HCT116 (cell line): ENCODE results near the gene ANGPT4.

Experiments
- CTCF ChIP-seq, 3 experiments: fragments of 200-600 bp in 1 of 3; sonication (generic) in 1 of 3; IDR thresholded peaks in 2 of 3; conservative IDR thresholded peaks in 1 of 3; 2 replicates each; pipeline ENCODE4 v1.5.1; 2012 to 2017; ENCODE audit warnings: low read depth in 2 of 3, low read length in 2 of 3, antibody characterized with exemption in 1 of 3, borderline replicate concordance in 1 of 3, control low read depth in 1 of 3, mild to moderate bottlenecking in 1 of 3, mixed read lengths in 1 of 3, mixed run types in 1 of 3, moderate library complexity in 1 of 3; ENCODE audit not compliant: insufficient read depth in 1 of 3
- EZH2 ChIP-seq: fragments of 200-600 bp; sonication (generic); IDR thresholded peaks from 2 replicates; pipeline ENCODE4 v1.6.1; 2017; ENCODE audit warnings: antibody characterized with exemption, mixed run types
- EZH2phosphoT487 ChIP-seq: fragments of 200-600 bp; IDR thresholded peaks from 2 replicates; pipeline ENCODE4 v1.6.1; 2018; ENCODE audit warnings: antibody characterized with exemption, borderline replicate concordance
- JUND ChIP-seq: IDR thresholded peaks from 2 replicates; pipeline ENCODE4 v1.6.1; 2012
- POLR2A ChIP-seq: IDR thresholded peaks from 2 replicates; pipeline ENCODE4 v1.7.0; 2011; ENCODE audit warnings: borderline replicate concordance; ENCODE audit not compliant: insufficient read depth, insufficient read length; ENCODE audit errors: extremely low read depth
- POLR2AphosphoS5 ChIP-seq: IDR thresholded peaks from 2 replicates; pipeline ENCODE4 v1.6.1; 2011; ENCODE audit warnings: mild to moderate bottlenecking, low read depth, low read length, moderate library complexity
- RAD21 ChIP-seq: IDR thresholded peaks from 2 replicates; pipeline ENCODE4 v1.6.1; 2012; ENCODE audit warnings: low read depth, mild to moderate bottlenecking
- SIN3A ChIP-seq: IDR thresholded peaks from 2 replicates; pipeline ENCODE4 v1.6.1; 2012; ENCODE audit warnings: low read depth
- SP1 ChIP-seq: IDR thresholded peaks from 2 replicates; pipeline ENCODE4 v1.6.1; 2012; ENCODE audit warnings: low read depth
- TCF7L2 ChIP-seq: IDR thresholded peaks from 2 replicates; pipeline ENCODE4 v1.7.0; 2011; ENCODE audit warnings: borderline replicate concordance, inconsistent platforms; ENCODE audit not compliant: insufficient read depth, insufficient read length; ENCODE audit errors: extremely low read depth
- YY1 ChIP-seq: IDR thresholded peaks from 2 replicates; pipeline ENCODE4 v1.6.1; 2011; ENCODE audit warnings: low read length, low read depth, moderate library complexity, mild to moderate bottlenecking; ENCODE audit not compliant: insufficient replicate concordance; ENCODE audit errors: extremely low read depth
- ZNF274 ChIP-seq: fragments of 200-500 bp; sonication (Bioruptor generic); IDR thresholded peaks from 2 replicates; pipeline ENCODE4 v1.6.1; 2014; ENCODE audit warnings: mild to moderate bottlenecking, low read depth, low read length, inconsistent platforms
- TF ChIP-seq, protein P1 (sequence below): IDR thresholded peaks from 2 replicates; pipeline ENCODE4 v1.6.1; 2012
- TF ChIP-seq, protein P2 (sequence below): IDR thresholded peaks from 2 replicates; pipeline ENCODE4 v1.6.1; 2012

DNA sequence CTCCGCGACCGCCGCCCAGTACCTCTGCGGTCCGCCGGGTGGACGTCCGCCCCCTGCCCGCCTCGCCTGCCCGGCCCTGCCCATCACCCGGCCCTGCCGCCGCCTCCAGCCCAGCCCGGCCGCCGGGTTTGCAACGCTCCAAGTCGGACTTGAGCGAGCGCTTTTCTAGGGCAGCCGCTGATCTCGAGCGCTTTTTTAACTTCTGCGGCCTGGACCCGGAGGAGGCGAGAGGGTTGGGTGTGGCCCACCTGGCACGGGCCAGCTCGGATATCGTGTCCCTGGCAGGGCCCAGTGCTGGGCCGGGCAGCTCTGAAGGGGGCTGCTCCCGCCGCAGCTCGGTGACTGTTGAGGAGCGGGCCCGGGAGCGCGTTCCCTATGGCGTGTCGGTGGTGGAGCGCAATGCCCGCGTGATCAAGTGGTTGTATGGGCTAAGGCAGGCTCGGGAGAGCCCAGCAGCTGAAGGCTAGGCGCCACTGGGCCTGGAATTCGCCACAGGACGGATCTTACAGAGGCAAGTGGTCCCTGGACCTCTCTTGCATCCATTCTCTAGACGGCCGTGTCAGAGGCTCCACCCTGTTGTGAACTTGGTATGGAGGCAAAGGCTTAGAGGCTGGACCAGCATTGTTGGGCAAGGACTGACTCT lies 70.8 kb downstream of the ANGPT4 start:
- no peak for TF ChIP-seq POLR2A
- TF ChIP-seq POLR2AphosphoS5, result no peak
- TF ChIP-seq EZH2, result no peak
- TF ChIP-seq CTCF (IDR thresholded peaks at IDR 0.05 in 2 of 3, conservative IDR thresholded peaks at IDR 0.05 in 1 of 3; ENCODE audit: borderline replicate concordance in 1 of 3, insufficient read depth in 1 of 3, low read depth in 2 of 3, low read length in 2 of 3), result no peak
- no peak for TF ChIP-seq JUND
- TF ChIP-seq, protein P1, sequence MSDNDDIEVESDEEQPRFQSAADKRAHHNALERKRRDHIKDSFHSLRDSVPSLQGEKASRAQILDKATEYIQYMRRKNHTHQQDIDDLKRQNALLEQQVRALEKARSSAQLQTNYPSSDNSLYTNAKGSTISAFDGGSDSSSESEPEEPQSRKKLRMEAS, result no peak
- TF ChIP-seq, protein P2, sequence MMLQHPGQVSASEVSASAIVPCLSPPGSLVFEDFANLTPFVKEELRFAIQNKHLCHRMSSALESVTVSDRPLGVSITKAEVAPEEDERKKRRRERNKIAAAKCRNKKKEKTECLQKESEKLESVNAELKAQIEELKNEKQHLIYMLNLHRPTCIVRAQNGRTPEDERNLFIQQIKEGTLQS, result no peak
- TF ChIP-seq SP1, result no peak
- TF ChIP-seq YY1, result no peak
- no peak for TF ChIP-seq ZNF274
- no peak for TF ChIP-seq SIN3A
- no peak for TF ChIP-seq EZH2phosphoT487
- TF ChIP-seq TCF7L2, result no peak
- TF ChIP-seq RAD21, result no peak
